IMR-90 (cell line): ENCODE measurements around the gene BCL2L11. TPM values are rescaled to one million over a fixed set of nuclear protein-coding genes. Genes with fewer than 3 reads are reported as not detected.

ENCODE experiments used
- ATAC-seq: fragments of 200-7000 bp; cut with Tn5 transposase; 2 replicates; pipeline ENCODE4 v1.9.1; 2020; ENCODE audit warnings: low read depth, mild to moderate bottlenecking, moderate library complexity
- BruUV-seq: library from RNA; stranded (reverse); fragments of 400-500 nt; replicated peaks from 2 replicates; lab custom pipeline; 2021; lab: Mats Ljungman, UMichigan
- CTCF ChIA-PET: fragments of 300-600 bp; formaldehyde crosslinking; extraction: SDS; loops from one replicate; lab custom pipeline; 2021; ENCODE audit warnings: antibody characterized with exemption; lab: Yijun Ruan, JAX
- POLR2A ChIA-PET: fragments of 300-600 bp; sonication (Branson Sonifier 250); formaldehyde crosslinking; loops from one replicate; lab custom pipeline; 2022; ENCODE audit warnings: antibody characterized with exemption; ENCODE audit not compliant: unreplicated experiment; lab: Charles Lee
- DNase-seq: peaks from one replicate; pipeline ENCODE4 v3.0.0; 2013
- H2AFZ ChIP-seq: replicated peaks from 2 replicates; pipeline ENCODE3; 2013; ENCODE audit warnings: low read length, mild to moderate bottlenecking; ENCODE audit not compliant: poor library complexity
- H2AK5ac ChIP-seq: 2 replicates; pipeline ENCODE4 v1.6.1; 2013; ENCODE audit warnings: low read depth, low read length, inconsistent platforms
- H2AK9ac ChIP-seq: replicated peaks from 2 replicates; pipeline ENCODE3; 2013; ENCODE audit warnings: mild to moderate bottlenecking, low read depth, low read length, moderate library complexity; ENCODE audit not compliant: poor library complexity
- H2BK120ac ChIP-seq: 2 replicates; pipeline ENCODE4 v1.6.1; 2013; ENCODE audit warnings: low read depth, low read length, inconsistent platforms
- H2BK15ac ChIP-seq: 3 replicates; pipeline ENCODE4 v1.6.1; 2013; ENCODE audit warnings: low read depth, low read length, inconsistent platforms
- H2BK20ac ChIP-seq: 2 replicates; pipeline ENCODE4 v1.6.1; 2013; ENCODE audit warnings: low read depth, mild to moderate bottlenecking, inconsistent platforms, low read length, moderate library complexity
- H2BK5ac ChIP-seq: 2 replicates; pipeline ENCODE4 v1.6.1; 2013; ENCODE audit warnings: mild to moderate bottlenecking, low read depth, low read length, inconsistent platforms; ENCODE audit not compliant: poor library complexity, severe bottlenecking
- H3K14ac ChIP-seq: replicated peaks from 2 replicates; pipeline ENCODE4 v1.6.1; 2013; ENCODE audit warnings: low read depth, low read length, inconsistent platforms
- H3K18ac ChIP-seq: 2 replicates; pipeline ENCODE4 v1.6.1; 2013; ENCODE audit warnings: low read depth, low read length, control low read depth
- H3K23ac ChIP-seq: 2 replicates; pipeline ENCODE4 v1.6.1; 2013; ENCODE audit warnings: low read depth, low read length, inconsistent platforms
- H3K27ac ChIP-seq: 2 replicates; pipeline ENCODE4 v1.5.1; 2013; ENCODE audit warnings: mild to moderate bottlenecking, control low read depth, low read length; ENCODE audit not compliant: insufficient read depth
- H3K27me3 ChIP-seq: 2 replicates; pipeline ENCODE4 v1.6.1; 2013; ENCODE audit warnings: low read length; ENCODE audit not compliant: control insufficient read depth, insufficient read depth
- H3K36me3 ChIP-seq: 2 replicates; pipeline ENCODE4 v1.6.1; 2013; ENCODE audit warnings: low read length, mixed read lengths; ENCODE audit not compliant: control insufficient read depth, insufficient read depth
- H3K4ac ChIP-seq: 2 replicates; pipeline ENCODE4 v1.6.1; 2013; ENCODE audit warnings: low read depth, low read length, inconsistent platforms
- H3K4me1 ChIP-seq: 2 replicates; pipeline ENCODE4 v1.6.1; 2013; ENCODE audit warnings: low read length, mixed read lengths; ENCODE audit not compliant: control insufficient read depth, insufficient read depth
- H3K4me2 ChIP-seq: 2 replicates; pipeline ENCODE4 v1.6.1; 2013; ENCODE audit warnings: low read depth, mild to moderate bottlenecking, control low read depth, low read length, moderate library complexity
- H3K4me3 ChIP-seq: 2 replicates; pipeline ENCODE4 v1.5.1; 2013; ENCODE audit warnings: low read depth, mild to moderate bottlenecking, control low read depth, low read length, moderate library complexity; ENCODE audit not compliant: insufficient read depth
- H3K56ac ChIP-seq: 2 replicates; pipeline ENCODE4 v1.6.1; 2013; ENCODE audit warnings: low read length, inconsistent platforms; ENCODE audit not compliant: insufficient read depth; ENCODE audit errors: extremely low read depth
- H3K79me1 ChIP-seq, 2 experiments: 2 replicates each; pipeline ENCODE4 v1.6.1; 2013; ENCODE audit warnings: low read length in 2 of 2, inconsistent platforms in 1 of 2, low read depth in 1 of 2
- H3K9ac ChIP-seq: 2 replicates; pipeline ENCODE4 v1.6.1; 2013; ENCODE audit warnings: low read depth, low read length, control low read depth
- H3K9me1 ChIP-seq: 2 replicates; pipeline ENCODE4 v1.6.1; 2013; ENCODE audit warnings: low read length, inconsistent platforms; ENCODE audit not compliant: insufficient read depth
- H3K9me3 ChIP-seq: 2 replicates; pipeline ENCODE4 v1.6.1; 2013; ENCODE audit warnings: low read length; ENCODE audit not compliant: control insufficient read depth, insufficient read depth
- H4K20me1 ChIP-seq: 2 replicates; pipeline ENCODE4 v1.6.1; 2013; ENCODE audit warnings: low read length, inconsistent platforms; ENCODE audit not compliant: insufficient read depth
- H4K5ac ChIP-seq: 2 replicates; pipeline ENCODE4 v1.6.1; 2013; ENCODE audit warnings: mild to moderate bottlenecking, low read depth, low read length, control low read depth
- H4K8ac ChIP-seq, 2 experiments: 2 replicates each; pipeline ENCODE4 v1.6.1; 2013; ENCODE audit warnings: low read depth in 2 of 2, low read length in 2 of 2, control low read depth in 1 of 2, inconsistent platforms in 1 of 2
- H4K91ac ChIP-seq: 2 replicates; pipeline ENCODE4 v1.6.1; 2013; ENCODE audit warnings: low read depth, low read length, inconsistent platforms; ENCODE audit not compliant: insufficient read depth
- BHLHE40 ChIP-seq: fragments of 150-350 bp; IDR thresholded peaks from 2 replicates; pipeline ENCODE4 v1.6.1; 2016; ENCODE audit warnings: mild to moderate bottlenecking, low read depth, low read length
- CEBPB ChIP-seq: IDR thresholded peaks from 2 replicates; pipeline ENCODE4 v1.6.1; 2012; ENCODE audit warnings: low read depth, low read length, improper control_type of control experiment
- CHD1 ChIP-seq: IDR thresholded peaks from 2 replicates; pipeline ENCODE4 v1.6.1; 2012; ENCODE audit warnings: low read depth, low read length, improper control_type of control experiment
- CTCF ChIP-seq: conservative IDR thresholded peaks from 2 replicates; pipeline ENCODE4 v1.5.1; 2012; ENCODE audit warnings: mild to moderate bottlenecking, low read depth, low read length, improper control_type of control experiment
- ELK1 ChIP-seq: fragments of 150-350 bp; IDR thresholded peaks from 2 replicates; pipeline ENCODE4 v1.6.1; 2016; ENCODE audit warnings: low read depth, mild to moderate bottlenecking, low read length, moderate library complexity, borderline replicate concordance
- FOS ChIP-seq: fragments of 150-350 bp; IDR thresholded peaks from 2 replicates; pipeline ENCODE4 v1.6.1; 2016; ENCODE audit warnings: low read depth, low read length
- MAFK ChIP-seq: IDR thresholded peaks from 2 replicates; pipeline ENCODE4 v1.6.1; 2012; ENCODE audit warnings: low read depth, low read length, improper control_type of control experiment
- MAZ ChIP-seq: IDR thresholded peaks from 2 replicates; pipeline ENCODE4 v1.6.1; 2012; ENCODE audit warnings: low read depth, mild to moderate bottlenecking, low read length, improper control_type of control experiment, moderate library complexity, borderline replicate concordance
- MXI1 ChIP-seq: IDR thresholded peaks from 2 replicates; pipeline ENCODE4 v1.6.1; 2012; ENCODE audit warnings: low read depth, mild to moderate bottlenecking, low read length, moderate library complexity, borderline replicate concordance
- NFE2L2 ChIP-seq: fragments of 150-350 bp; IDR thresholded peaks from 2 replicates; pipeline ENCODE4 v1.6.1; 2016; ENCODE audit warnings: low read depth, mild to moderate bottlenecking, low read length
- POLR2A ChIP-seq: IDR thresholded peaks from 2 replicates; pipeline ENCODE4 v1.6.1; 2012; ENCODE audit warnings: mild to moderate bottlenecking, low read depth, low read length
- RAD21 ChIP-seq: IDR thresholded peaks from 2 replicates; pipeline ENCODE4 v1.6.1; 2012; ENCODE audit warnings: low read length, improper control_type of control experiment
- RCOR1 ChIP-seq: IDR thresholded peaks from 2 replicates; pipeline ENCODE4 v1.6.1; 2012; ENCODE audit warnings: mild to moderate bottlenecking, low read length, improper control_type of control experiment; ENCODE audit not compliant: insufficient replicate concordance
- RFX5 ChIP-seq: IDR thresholded peaks from 2 replicates; pipeline ENCODE4 v1.8.0; 2012; ENCODE audit warnings: low read depth, mild to moderate bottlenecking, low read length, moderate library complexity
- SMC3 ChIP-seq: fragments of 150-350 bp; IDR thresholded peaks from 2 replicates; pipeline ENCODE4 v1.6.1; 2016; ENCODE audit warnings: low read depth, mild to moderate bottlenecking, antibody characterized with exemption, low read length, moderate library complexity
- USF2 ChIP-seq: fragments of 150-350 bp; IDR thresholded peaks from 2 replicates; pipeline ENCODE4 v1.6.1; 2017; ENCODE audit warnings: mild to moderate bottlenecking, antibody characterized with exemption, low read length, low read depth
- WGBS, 2 experiments: methylation state at CpG; one replicate each; pipeline versions ENCODE4 v1.1.5 to v1.1.7; 2013; ENCODE audit warnings: missing lambda C conversion rate in 2 of 2; ENCODE audit not compliant: insufficient read length in 1 of 2; ENCODE audit errors: extremely low coverage in 2 of 2; 5-methylcytosine and 5-hydroxymethylcytosine counted together
- dilution Hi-C: fragments of 300-500 bp; cut with HindIII; formaldehyde crosslinking; loops from one replicate; pipeline ENCODE4 v1.14.3; 2018; ENCODE audit warnings: low sequenced_read_pairs; ENCODE audit not compliant: unreplicated experiment
- in situ Hi-C: fragments of 300-500 bp; cut with MboI; formaldehyde crosslinking; loops from 3 replicates; pipeline ENCODE4 v1.14.3; 2019; ENCODE audit warnings: low sequenced_read_pairs, inconsistent platforms, mixed read lengths
- intact Hi-C: fragments of 100-400 bp; cut with micrococcal nuclease; formaldehyde crosslinking; loops from 2 replicates; pipeline ENCODE4 v1.10.0; 2022
- polyA plus RNA-seq, 3 experiments: library from polyadenylated mRNA; depleted of rRNA; stranded (reverse); fragments of >200 nt; gene quantifications; 2 replicates each; pipeline ENCODE4 v1.2.3, GENCODE V29; 2012; ENCODE audit warnings: low replicate concordance in 1 of 3
- total RNA-seq: library from RNA; depleted of rRNA; stranded (reverse); fragments of >200 nt; gene quantifications from 2 replicates; pipeline ENCODE4 v1.2.3, GENCODE V29; 2012

BCL2L11 gene
- total and polyA plus RNA-seq, 2 of the 4 experiments (the other 2 are of a cell fraction), result 1.1 to 1.7 TPM

GRCh38 chr2:111143107-111143842 is 22.6 kb downstream of the BCL2L11 start:
- 88% methylated on average over 4 of the region's 10 CpGs; no CpG with 5 or more reads in 1 of the 2 experiments for WGBS, 2 experiments
- no peak for DNase-seq
- POLR2A ChIA-PET, result no interaction called here

More at GRCh38 chr2:111143107-111143842, 22.6 kb downstream of the BCL2L11 start:
- no peaks in the 10 kb centered on the region for H3K4me1 ChIP-seq
- in situ Hi-C loops, result no loop called here
- H2BK15ac ChIP-seq, result no peak overlapping the region
- intact Hi-C loops, result no loop called here
- no peak overlapping the region for H3K9ac ChIP-seq
- H3K14ac ChIP-seq, result no peak overlapping the region
- no peak overlapping the region for H2BK20ac ChIP-seq
- no peak overlapping the region for H2AK9ac ChIP-seq
- no peak overlapping the region for H4K5ac ChIP-seq
- H3K79me1 ChIP-seq, result no peaks in the 10 kb centered on the region
- TF ChIP-seq MAZ (no peak), CHD1 (no peak), NFE2L2 (no peak), MXI1 (no peak), RFX5 (no peak), RAD21 (no peak), BHLHE40 (no peak), RCOR1 (no peak), CTCF (no peak), CEBPB (no peak), MAFK (no peak), SMC3 (no peak), FOS (no peak), ELK1 (no peak), POLR2A (no peak), USF2 (no peak)
- no peak overlapping the region for H3K27ac ChIP-seq
- no peaks in the 10 kb centered on the region for H3K9me3 ChIP-seq
- no peak overlapping the region for H4K8ac ChIP-seq
- H2BK120ac ChIP-seq, result no peak overlapping the region
- no TSS peak for BruUV-seq
- H3K4me2 ChIP-seq, result no peak overlapping the region
- H3K4me3 ChIP-seq, result no peak overlapping the region
- H3K18ac ChIP-seq, result no peak overlapping the region
- peaks cover 5% of the 10 kb centered on the region for H3K36me3 ChIP-seq
- CTCF ChIA-PET, result no interaction called here
- no peak overlapping the region for H3K4ac ChIP-seq
- no peaks in the 10 kb centered on the region; the same call in 1 of the 2 replicates for H3K27me3 ChIP-seq
- no peaks in the 10 kb centered on the region for H3K9me1 ChIP-seq
- dilution Hi-C loops, result no loop called here
- no peak overlapping the region for H3K56ac ChIP-seq
- H2AK5ac ChIP-seq, result no peak overlapping the region
- no peak overlapping the region for H4K91ac ChIP-seq
- ATAC-seq, result no peak
- H2BK5ac ChIP-seq, result no peak overlapping the region
- peaks cover 3% of the 10 kb centered on the region; the same call in 1 of the 2 replicates for H4K20me1 ChIP-seq
- H2AFZ ChIP-seq, result no peak overlapping the region
- H3K23ac ChIP-seq, result no peak overlapping the region
